ENCODE measurements around the gene OPALIN. TPM values are rescaled to one million over a fixed set of nuclear protein-coding genes. Genes with fewer than 3 reads are reported as not detected.
A peak's percentile ranks its signal among the peaks of the same experiment; 100 is the strongest.
"Not testable (repeated sequence)": the region's sequence is repeated elsewhere in the genome, so short reads cannot be mapped to it uniquely, and the experiment has no call there.

Gene OPALIN
- total and polyA plus RNA-seq, 9 donors, result not detected

- H3K4me1 ChIP-seq (ENCODE audit: control insufficient read depth, insufficient read depth, low read length), result no peaks in the 10 kb centered on the region
- WGBS (ENCODE audit: insufficient coverage), result 75% methylated on average over 2 of the region's 2 CpGs
- no peak overlapping the region for H3K4me3 ChIP-seq (ENCODE audit: low read length)
- H3K9me3 ChIP-seq (replicated peaks; ENCODE audit: control insufficient read depth, low read depth, low read length), result no peaks in the 10 kb centered on the region
- DNase-seq, result no peak
- no peak overlapping the region for H3K27ac ChIP-seq (ENCODE audit: low read length)
- peaks cover 10% of the 10 kb centered on the region for H3K27me3 ChIP-seq (ENCODE audit: control insufficient read depth, insufficient read depth, low read length)
- no peaks in the 10 kb centered on the region for H3K36me3 ChIP-seq (ENCODE audit: control insufficient read depth, insufficient read depth, low read length)
Measured at GRCh38 chr10:96324447-96324846, 34.4 kb downstream of the OPALIN start.

GRCh38 chr10:96322275-96322674 is 36.5 kb downstream of the OPALIN start:
- no peak overlapping the region for H3K4me3 ChIP-seq (ENCODE audit: low read length)
- H3K27me3 ChIP-seq (ENCODE audit: control insufficient read depth, insufficient read depth, low read length), result peaks cover 5% of the 10 kb centered on the region
- H3K36me3 ChIP-seq (ENCODE audit: control insufficient read depth, insufficient read depth, low read length), result no peaks in the 10 kb centered on the region
- no CpG with 5 or more reads among the region's 1 CpG for WGBS (ENCODE audit: insufficient coverage)
- DNase-seq, result no peak
- H3K9me3 ChIP-seq (replicated peaks; ENCODE audit: control insufficient read depth, low read depth, low read length), result no peaks in the 10 kb centered on the region
- no peaks in the 10 kb centered on the region for H3K4me1 ChIP-seq (ENCODE audit: control insufficient read depth, insufficient read depth, low read length)
- H3K27ac ChIP-seq (ENCODE audit: low read length), result no peak overlapping the region

GRCh38 chr10:96321822-96322221 is 37.0 kb downstream of the OPALIN start:
- H3K4me1 ChIP-seq (ENCODE audit: control insufficient read depth, insufficient read depth, low read length), result no peaks in the 10 kb centered on the region
- 27% methylated on average over 2 of the region's 5 CpGs for WGBS (ENCODE audit: insufficient coverage)
- H3K9me3 ChIP-seq (replicated peaks; ENCODE audit: control insufficient read depth, low read depth, low read length), result no peaks in the 10 kb centered on the region
- H3K36me3 ChIP-seq (ENCODE audit: control insufficient read depth, insufficient read depth, low read length), result no peaks in the 10 kb centered on the region
- DNase-seq, result no peak
- no peak overlapping the region for H3K27ac ChIP-seq (ENCODE audit: low read length)
- H3K4me3 ChIP-seq (ENCODE audit: low read length), result no peak overlapping the region
- peaks cover 5% of the 10 kb centered on the region for H3K27me3 ChIP-seq (ENCODE audit: control insufficient read depth, insufficient read depth, low read length)

- DNase-seq, result peak; percentile 25
- Histone ChIP-seq H3K9me3 (replicated peaks; ENCODE audit: control insufficient read depth, low read depth, low read length) (no peaks in the 10 kb centered on the region), H3K27me3 (ENCODE audit: control insufficient read depth, insufficient read depth, low read length) (peaks cover 7% of the 10 kb centered on the region), H3K27ac (ENCODE audit: low read length) (no peak overlapping the region), H3K4me1 (ENCODE audit: control insufficient read depth, insufficient read depth, low read length) (no peaks in the 10 kb centered on the region), H3K4me3 (ENCODE audit: low read length) (no peak overlapping the region), H3K36me3 (ENCODE audit: control insufficient read depth, insufficient read depth, low read length) (no peaks in the 10 kb centered on the region)
- no CpG with 5 or more reads among the region's 3 CpGs for WGBS (ENCODE audit: insufficient coverage)
Measured at GRCh38 chr10:96319754-96320474, 38.9 kb downstream of the OPALIN start.

- Histone ChIP-seq H3K27me3 (ENCODE audit: control insufficient read depth, insufficient read depth, low read length) (peaks cover 4% of the 10 kb centered on the region), H3K4me1 (ENCODE audit: control insufficient read depth, insufficient read depth, low read length) (no peaks in the 10 kb centered on the region), H3K27ac (ENCODE audit: low read length) (no peak overlapping the region), H3K36me3 (ENCODE audit: control insufficient read depth, insufficient read depth, low read length) (no peaks in the 10 kb centered on the region), H3K4me3 (ENCODE audit: low read length) (no peak overlapping the region), H3K9me3 (replicated peaks; ENCODE audit: control insufficient read depth, low read depth, low read length) (no peaks in the 10 kb centered on the region)
- no peak for DNase-seq
- 67% methylated on average over 1 of the region's 4 CpGs for WGBS (ENCODE audit: insufficient coverage)
Measured at GRCh38 chr10:96317067-96317833, 41.6 kb downstream of the OPALIN start.

- Histone ChIP-seq H3K9me3 (replicated peaks; ENCODE audit: control insufficient read depth, low read depth, low read length) (no peaks in the 10 kb centered on the region), H3K27me3 (ENCODE audit: control insufficient read depth, insufficient read depth, low read length) (peaks cover 2% of the 10 kb centered on the region), H3K27ac (ENCODE audit: low read length) (no peak overlapping the region), H3K4me1 (ENCODE audit: control insufficient read depth, insufficient read depth, low read length) (no peaks in the 10 kb centered on the region), H3K4me3 (ENCODE audit: low read length) (no peak overlapping the region), H3K36me3 (ENCODE audit: control insufficient read depth, insufficient read depth, low read length) (no peaks in the 10 kb centered on the region)
- WGBS (ENCODE audit: insufficient coverage), result 40% methylated on average over 2 of the region's 2 CpGs
- no peak for DNase-seq
Measured at GRCh38 chr10:96313344-96313743, 45.5 kb downstream of the OPALIN start.

- Histone ChIP-seq H3K4me3 (ENCODE audit: low read length) (no peak overlapping the region), H3K27me3 (ENCODE audit: control insufficient read depth, insufficient read depth, low read length) (peaks cover 1% of the 10 kb centered on the region), H3K9me3 (replicated peaks; ENCODE audit: control insufficient read depth, low read depth, low read length) (no peaks in the 10 kb centered on the region), H3K36me3 (ENCODE audit: control insufficient read depth, insufficient read depth, low read length) (no peaks in the 10 kb centered on the region), H3K27ac (ENCODE audit: low read length) (no peak overlapping the region), H3K4me1 (ENCODE audit: control insufficient read depth, insufficient read depth, low read length) (no peaks in the 10 kb centered on the region)
- no peak for DNase-seq
- no CpG with 5 or more reads among the region's 3 CpGs for WGBS (ENCODE audit: insufficient coverage)
Measured at GRCh38 chr10:96311180-96311715, 47.6 kb downstream of the OPALIN start.

- Histone ChIP-seq H3K4me3 (ENCODE audit: low read length) (no peak overlapping the region), H3K4me1 (ENCODE audit: control insufficient read depth, insufficient read depth, low read length) (no peaks in the 10 kb centered on the region), H3K27ac (ENCODE audit: low read length) (no peak overlapping the region), H3K27me3 (ENCODE audit: control insufficient read depth, insufficient read depth, low read length) (no peaks in the 10 kb centered on the region), H3K36me3 (ENCODE audit: control insufficient read depth, insufficient read depth, low read length) (no peaks in the 10 kb centered on the region), H3K9me3 (replicated peaks; ENCODE audit: control insufficient read depth, low read depth, low read length) (no peaks in the 10 kb centered on the region)
- no peak for DNase-seq
- WGBS (ENCODE audit: insufficient coverage), result 25% methylated on average over 1 of the region's 1 CpG
Measured at GRCh38 chr10:96310321-96310669, 48.5 kb downstream of the OPALIN start.

GRCh38 chr10:96309628-96310320 is 49.0 kb downstream of the OPALIN start:
- no peaks in the 10 kb centered on the region for H3K4me1 ChIP-seq (ENCODE audit: control insufficient read depth, insufficient read depth, low read length)
- no peaks in the 10 kb centered on the region for H3K36me3 ChIP-seq (ENCODE audit: control insufficient read depth, insufficient read depth, low read length)
- DNase-seq, result peak; percentile 13
- no peak overlapping the region for H3K27ac ChIP-seq (ENCODE audit: low read length)
- no peaks in the 10 kb centered on the region for H3K27me3 ChIP-seq (ENCODE audit: control insufficient read depth, insufficient read depth, low read length)
- 40% methylated on average over 1 of the region's 3 CpGs for WGBS (ENCODE audit: insufficient coverage)
- no peaks in the 10 kb centered on the region for H3K9me3 ChIP-seq (replicated peaks; ENCODE audit: control insufficient read depth, low read depth, low read length)
- no peak overlapping the region for H3K4me3 ChIP-seq (ENCODE audit: low read length)

- not testable (repeated sequence) for H3K9me3 ChIP-seq (replicated peaks; ENCODE audit: control insufficient read depth, low read depth, low read length); H3K36me3 ChIP-seq (ENCODE audit: control insufficient read depth, insufficient read depth, low read length); H3K4me3 ChIP-seq (ENCODE audit: low read length); DNase-seq; H3K27ac ChIP-seq (ENCODE audit: low read length); H3K4me1 ChIP-seq (ENCODE audit: control insufficient read depth, insufficient read depth, low read length); H3K27me3 ChIP-seq (ENCODE audit: control insufficient read depth, insufficient read depth, low read length)
- 43% methylated on average over 4 of the region's 4 CpGs for WGBS (ENCODE audit: insufficient coverage)
Measured at GRCh38 chr10:96308854-96309253, 49.9 kb downstream of the OPALIN start.

Measured in muscle of leg (tissue), 11 donors.